Epithelial cell of proximal tubule (primary cell): Measurements from ENCODE around the gene POU3F3. TPM values are rescaled to one million over a fixed set of nuclear protein-coding genes. Genes with fewer than 3 reads are reported as not detected.

ENCODE experiments used
- DNase-seq: peaks from one replicate; pipeline ENCODE4 v3.0.0-alpha.2; 2011; ENCODE audit warnings: low read depth
- H3K4me3 ChIP-seq: 2 replicates; pipeline ENCODE4 v1.5.1; 2011; ENCODE audit warnings: low read depth, mild to moderate bottlenecking, low read length
- CTCF ChIP-seq: conservative IDR thresholded peaks from 2 replicates; pipeline ENCODE4 v1.5.1; 2012; ENCODE audit warnings: low read depth, mild to moderate bottlenecking, low read length
- total RNA-seq: library from RNA; depleted of rRNA; stranded (reverse); fragments of >200 nt; gene quantifications from 2 replicates; pipeline ENCODE4 v1.2.3, GENCODE V29; 2015

The POU3F3 gene
- total RNA-seq, 1 donor from 2014 or later = 34.0 TPM

GRCh38 chr2:104867813-104868504 lies 14.0 kb downstream of the POU3F3 start:
- peak overlapping the region; percentile 40 for H3K4me3 ChIP-seq
- no peak for DNase-seq
- no peak for TF ChIP-seq CTCF

GRCh38 chr2:104868505-104868866 lies 14.6 kb downstream of the POU3F3 start:
- no peak for DNase-seq
- peak overlapping the region; percentile 40 for H3K4me3 ChIP-seq
- no peak for TF ChIP-seq CTCF

GRCh38 chr2:104870100-104870975 lies 16.4 kb downstream of the POU3F3 start:
- DNase-seq = no peak
- no peak for TF ChIP-seq CTCF
- H3K4me3 ChIP-seq = peak overlapping the region; percentile 60

GRCh38 chr2:104871649-104871971 lies 17.7 kb downstream of the POU3F3 start:
- H3K4me3 ChIP-seq = peak overlapping the region; percentile 60
- no peak for TF ChIP-seq CTCF
- no peak for DNase-seq

- no peak for TF ChIP-seq CTCF
- DNase-seq = no peak
- H3K4me3 ChIP-seq = peak overlapping the region; percentile 60
These were observed 18.3 kb downstream of the POU3F3 start for GRCh38 chr2:104871972-104872865.

- peak; percentile 76 for TF ChIP-seq CTCF
- peak overlapping the region; percentile 60 for H3K4me3 ChIP-seq
- no peak for DNase-seq
These were observed 19.2 kb downstream of the POU3F3 start for GRCh38 chr2:104872866-104873688.
